ENCODE results near the gene PRKG1. TPM values are rescaled to one million over a fixed set of nuclear protein-coding genes. Genes with fewer than 3 reads are reported as not detected.

Gene PRKG1
- total RNA-seq, 4 donors from 2014 or later, result 24.0 to 89.1 (median 45.7) TPM

GRCh38 chr10:52308251-52309031 lies 1234.2 kb downstream of the PRKG1 start:
- no peaks in the 10 kb centered on the region for H3K36me3 ChIP-seq
- TF ChIP-seq POLR2A (IDR thresholded peaks at IDR 0.05) (no peak), CTCF (IDR thresholded peaks at IDR 0.05) (peak in 4 of 6 experiments; percentile 49 to 69 (median 59))
- H3K27ac ChIP-seq, result no peak overlapping the region
- H3K4me1 ChIP-seq, result peaks cover 0 to 12% (median 0%) of the 10 kb centered on the region in 4 donors
- DNase-seq, result peak in 2 of 3 donors; percentile 52 to 59
- no peaks in the 10 kb centered on the region for H3K27me3 ChIP-seq
- H3K4me3 ChIP-seq, result peak overlapping the region; percentile 19 to 58 (median 36)
- H3K9me3 ChIP-seq, result no peaks in the 10 kb centered on the region

- TF ChIP-seq POLR2A (IDR thresholded peaks at IDR 0.05) (no peak), CTCF (IDR thresholded peaks at IDR 0.05) (no peak)
- Histone ChIP-seq H3K27ac (no peak overlapping the region), H3K9me3 (no peaks in the 10 kb centered on the region), H3K36me3 (no peaks in the 10 kb centered on the region), H3K4me1 (peaks cover 0 to 26% (median 0%) of the 10 kb centered on the region in 4 donors), H3K4me3 (peak overlapping the region in 2 of 4 donors; percentile 48 to 60), H3K27me3 (no peaks in the 10 kb centered on the region)
- no peak for DNase-seq
Observed at GRCh38 chr10:52312942-52313255, 1238.6 kb downstream of the PRKG1 start.

- H3K36me3 ChIP-seq, result no peaks in the 10 kb centered on the region
- H3K27ac ChIP-seq, result no peak overlapping the region
- peaks cover 0 to 21% (median 0%) of the 10 kb centered on the region in 4 donors for H3K4me1 ChIP-seq
- H3K9me3 ChIP-seq, result no peaks in the 10 kb centered on the region
- TF ChIP-seq CTCF (IDR thresholded peaks at IDR 0.05) (no peak), POLR2A (IDR thresholded peaks at IDR 0.05) (no peak)
- no peaks in the 10 kb centered on the region for H3K27me3 ChIP-seq
- peak overlapping the region; percentile 25 to 60 (median 38) for H3K4me3 ChIP-seq
- DNase-seq, result peak in 1 of 3 donors; percentile 49
Observed at GRCh38 chr10:52313256-52313932, 1239.1 kb downstream of the PRKG1 start.

- Histone ChIP-seq H3K27ac (no peak within 1 kb of the TSS), H3K9me3 (no peaks in the 10 kb centered on the region), H3K27me3 (no peaks in the 10 kb centered on the region), H3K4me1 (peaks cover 0 to 17% (median 0%) of the 10 kb centered on the region in 4 donors), H3K4me3 (peak within 1 kb of the TSS; percentile 25 to 60 (median 38)), H3K36me3 (no peaks in the 10 kb centered on the region)
- TF ChIP-seq POLR2A (IDR thresholded peaks at IDR 0.05) (no peak), CTCF (IDR thresholded peaks at IDR 0.05) (peak in 4 of 6 experiments; percentile 53 to 70 (median 63))
- DNase-seq, result peak; percentile 18 to 81 (median 74)
Observed at GRCh38 chr10:52313933-52314821, 1239.9 kb downstream of the PRKG1 start, which contains the start of gene DKK1. Gene DKK1 (plus strand): TSS chr10:52314281. CDS start chr10:52314435, 154 bp downstream.

Data from Peyer's patch (tissue), 4 donors.